Measurements from ENCODE around the gene NTRK2.

NTRK2 gene

GRCh38 chr9:84899326-84899725, 229.8 kb downstream of the NTRK2 start:
- Histone ChIP-seq H3K27ac (ENCODE audit: low read length) (no peak overlapping the region), H3K36me3 (ENCODE audit: control insufficient read depth, insufficient read depth, low read length) (no peaks in the 10 kb centered on the region), H3K27me3 (ENCODE audit: control insufficient read depth, insufficient read depth, low read length) (no peaks in the 10 kb centered on the region), H3K4me1 (ENCODE audit: control insufficient read depth, insufficient read depth, low read length) (no peaks in the 10 kb centered on the region), H3K4me3 (ENCODE audit: low read length) (no peak overlapping the region), H3K9me3 (ENCODE audit: control insufficient read depth, insufficient read depth, low read length) (no peaks in the 10 kb centered on the region)
- no CpG with 5 or more reads among the region's 2 CpGs for WGBS (ENCODE audit: insufficient coverage, insufficient read length)
- no peak for DNase-seq (ENCODE audit: low read depth, low spot score)

GRCh38 chr9:84900421-84900820, 230.9 kb downstream of the NTRK2 start:
- H3K9me3 ChIP-seq (ENCODE audit: control insufficient read depth, insufficient read depth, low read length) = no peaks in the 10 kb centered on the region
- no peaks in the 10 kb centered on the region for H3K27me3 ChIP-seq (ENCODE audit: control insufficient read depth, insufficient read depth, low read length)
- DNase-seq (ENCODE audit: low read depth, low spot score) = no peak
- WGBS (ENCODE audit: insufficient coverage, insufficient read length) = no CpG with 5 or more reads among the region's 2 CpGs
- H3K4me1 ChIP-seq (ENCODE audit: control insufficient read depth, insufficient read depth, low read length) = no peaks in the 10 kb centered on the region
- H3K4me3 ChIP-seq (ENCODE audit: low read length) = no peak overlapping the region
- H3K27ac ChIP-seq (ENCODE audit: low read length) = no peak overlapping the region
- no peaks in the 10 kb centered on the region for H3K36me3 ChIP-seq (ENCODE audit: control insufficient read depth, insufficient read depth, low read length)

GRCh38 chr9:84903963-84904362, 234.4 kb downstream of the NTRK2 start:
- DNase-seq (ENCODE audit: low read depth, low spot score) = no peak
- no CpG with 5 or more reads among the region's 2 CpGs for WGBS (ENCODE audit: insufficient coverage, insufficient read length)
- Histone ChIP-seq H3K9me3 (ENCODE audit: control insufficient read depth, insufficient read depth, low read length) (no peaks in the 10 kb centered on the region), H3K4me1 (ENCODE audit: control insufficient read depth, insufficient read depth, low read length) (no peaks in the 10 kb centered on the region), H3K36me3 (ENCODE audit: control insufficient read depth, insufficient read depth, low read length) (no peaks in the 10 kb centered on the region), H3K4me3 (ENCODE audit: low read length) (no peak overlapping the region), H3K27ac (ENCODE audit: low read length) (no peak overlapping the region), H3K27me3 (ENCODE audit: control insufficient read depth, insufficient read depth, low read length) (no peaks in the 10 kb centered on the region)

DNA sequence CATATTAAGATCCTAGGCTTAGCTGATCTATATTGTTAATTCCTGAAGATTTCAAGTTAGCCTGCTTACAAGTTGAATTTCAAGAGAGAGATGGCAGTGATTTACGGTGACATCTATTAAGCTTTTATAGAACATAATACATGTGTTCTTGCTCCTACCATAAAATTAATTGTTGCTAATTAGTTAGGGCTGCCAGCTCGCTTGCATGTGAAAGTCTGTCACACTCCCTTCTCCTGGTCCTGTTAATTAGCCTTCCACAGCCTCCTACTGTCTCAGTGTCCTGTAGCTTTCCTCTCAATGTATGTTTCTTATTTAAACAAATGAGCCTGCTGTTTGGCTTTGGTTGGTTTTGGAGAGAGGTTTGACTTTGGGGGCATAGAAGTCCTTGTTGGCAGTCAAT, 247.2 kb downstream of the NTRK2 start:
- Histone ChIP-seq H3K9me3 (ENCODE audit: control insufficient read depth, insufficient read depth, low read length) (no peaks in the 10 kb centered on the region), H3K4me3 (ENCODE audit: low read length) (no peak overlapping the region), H3K36me3 (ENCODE audit: control insufficient read depth, insufficient read depth, low read length) (no peaks in the 10 kb centered on the region), H3K27me3 (ENCODE audit: control insufficient read depth, insufficient read depth, low read length) (no peaks in the 10 kb centered on the region), H3K4me1 (ENCODE audit: control insufficient read depth, insufficient read depth, low read length) (no peaks in the 10 kb centered on the region), H3K27ac (ENCODE audit: low read length) (no peak overlapping the region)
- WGBS (ENCODE audit: insufficient coverage, insufficient read length) = no CpG with 5 or more reads among the region's 2 CpGs
- no peak for DNase-seq (ENCODE audit: low read depth, low spot score)

DNA sequence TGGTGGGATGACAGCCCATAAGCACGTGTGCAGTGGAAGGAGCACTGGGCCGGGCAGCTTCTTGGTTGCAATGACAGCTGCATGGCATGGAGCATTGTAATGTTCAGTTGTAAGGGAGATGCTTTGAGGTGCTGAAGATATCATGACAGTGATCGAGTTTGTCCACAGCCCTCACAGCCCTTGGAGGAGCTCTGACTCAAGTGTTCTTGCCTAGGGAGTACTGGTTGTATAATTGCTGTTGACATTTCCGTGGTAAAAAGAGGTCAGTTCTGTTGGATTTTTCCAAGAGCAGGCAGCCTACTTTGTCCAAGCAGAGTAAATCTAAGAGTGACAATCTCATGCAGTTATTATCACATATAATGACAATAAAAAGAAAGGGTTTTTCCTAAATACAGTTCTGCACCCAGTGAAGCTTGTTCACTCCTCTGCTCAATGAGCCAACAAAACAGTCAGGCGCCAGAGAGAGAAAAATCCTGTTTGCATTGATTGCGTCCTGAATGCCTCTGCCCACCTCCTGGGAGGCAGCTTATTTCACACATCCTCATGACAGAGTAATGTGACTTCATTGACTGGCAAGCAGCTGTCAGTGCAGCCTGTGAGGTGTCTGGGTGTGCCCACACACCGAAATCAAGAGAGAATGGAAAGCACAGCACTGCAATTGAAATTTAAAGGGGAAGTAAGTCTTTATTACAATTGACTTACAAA, 248.0 kb downstream of the NTRK2 start:
- no peak overlapping the region for H3K4me3 ChIP-seq (ENCODE audit: low read length)
- no peaks in the 10 kb centered on the region for H3K36me3 ChIP-seq (ENCODE audit: control insufficient read depth, insufficient read depth, low read length)
- no peaks in the 10 kb centered on the region for H3K27me3 ChIP-seq (ENCODE audit: control insufficient read depth, insufficient read depth, low read length)
- H3K9me3 ChIP-seq (ENCODE audit: control insufficient read depth, insufficient read depth, low read length) = no peaks in the 10 kb centered on the region
- no peak for DNase-seq (ENCODE audit: low read depth, low spot score)
- no peaks in the 10 kb centered on the region for H3K4me1 ChIP-seq (ENCODE audit: control insufficient read depth, insufficient read depth, low read length)
- no CpG with 5 or more reads among the region's 7 CpGs for WGBS (ENCODE audit: insufficient coverage, insufficient read length)
- no peak overlapping the region for H3K27ac ChIP-seq (ENCODE audit: low read length)

DNA sequence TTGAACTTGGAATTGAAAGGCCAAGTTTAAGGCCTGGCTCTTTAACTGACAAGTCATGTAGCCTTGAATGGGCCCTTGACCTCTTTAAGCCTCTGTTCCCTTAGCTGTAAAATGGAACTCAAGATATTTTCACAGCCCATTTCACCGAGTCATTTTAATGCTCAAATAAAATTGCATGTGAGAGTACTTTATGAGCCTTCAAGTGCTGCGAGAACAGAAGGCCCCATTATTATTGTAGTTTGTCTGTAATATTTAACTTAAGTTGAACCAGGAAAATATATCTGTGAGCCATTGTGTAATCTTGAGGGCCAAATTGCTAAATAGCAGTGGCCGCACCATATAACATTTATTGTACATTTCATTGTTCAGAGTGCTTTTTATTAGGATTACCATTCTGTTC, 249.9 kb downstream of the NTRK2 start:
- Histone ChIP-seq H3K4me3 (ENCODE audit: low read length) (no peak overlapping the region), H3K27me3 (ENCODE audit: control insufficient read depth, insufficient read depth, low read length) (no peaks in the 10 kb centered on the region), H3K36me3 (ENCODE audit: control insufficient read depth, insufficient read depth, low read length) (no peaks in the 10 kb centered on the region), H3K9me3 (ENCODE audit: control insufficient read depth, insufficient read depth, low read length) (no peaks in the 10 kb centered on the region), H3K27ac (ENCODE audit: low read length) (no peak overlapping the region), H3K4me1 (ENCODE audit: control insufficient read depth, insufficient read depth, low read length) (no peaks in the 10 kb centered on the region)
- DNase-seq (ENCODE audit: low read depth, low spot score) = no peak
- WGBS (ENCODE audit: insufficient coverage, insufficient read length) = no CpG with 5 or more reads among the region's 3 CpGs

- H3K27me3 ChIP-seq (ENCODE audit: control insufficient read depth, insufficient read depth, low read length) = no peaks in the 10 kb centered on the region
- DNase-seq (ENCODE audit: low read depth, low spot score) = no peak
- H3K4me3 ChIP-seq (ENCODE audit: low read length) = no peak overlapping the region
- H3K4me1 ChIP-seq (ENCODE audit: control insufficient read depth, insufficient read depth, low read length) = no peaks in the 10 kb centered on the region
- H3K9me3 ChIP-seq (ENCODE audit: control insufficient read depth, insufficient read depth, low read length) = no peaks in the 10 kb centered on the region
- no peak overlapping the region for H3K27ac ChIP-seq (ENCODE audit: low read length)
- no peaks in the 10 kb centered on the region for H3K36me3 ChIP-seq (ENCODE audit: control insufficient read depth, insufficient read depth, low read length)
Observed at GRCh38 chr9:84921175-84921574, 251.6 kb downstream of the NTRK2 start.

- Histone ChIP-seq H3K27ac (ENCODE audit: low read length) (no peak overlapping the region), H3K4me1 (ENCODE audit: control insufficient read depth, insufficient read depth, low read length) (no peaks in the 10 kb centered on the region), H3K36me3 (ENCODE audit: control insufficient read depth, insufficient read depth, low read length) (no peaks in the 10 kb centered on the region), H3K4me3 (ENCODE audit: low read length) (no peak overlapping the region), H3K9me3 (ENCODE audit: control insufficient read depth, insufficient read depth, low read length) (no peaks in the 10 kb centered on the region), H3K27me3 (ENCODE audit: control insufficient read depth, insufficient read depth, low read length) (no peaks in the 10 kb centered on the region)
- DNase-seq (ENCODE audit: low read depth, low spot score) = no peak
- no CpG with 5 or more reads among the region's 8 CpGs for WGBS (ENCODE audit: insufficient coverage, insufficient read length)
Observed at GRCh38 chr9:84922051-84922450, 252.5 kb downstream of the NTRK2 start.

- DNase-seq (ENCODE audit: low read depth, low spot score) = no peak
- Histone ChIP-seq H3K27ac (ENCODE audit: low read length) (no peak overlapping the region), H3K4me3 (ENCODE audit: low read length) (no peak overlapping the region), H3K27me3 (ENCODE audit: control insufficient read depth, insufficient read depth, low read length) (no peaks in the 10 kb centered on the region), H3K4me1 (ENCODE audit: control insufficient read depth, insufficient read depth, low read length) (no peaks in the 10 kb centered on the region), H3K9me3 (ENCODE audit: control insufficient read depth, insufficient read depth, low read length) (no peaks in the 10 kb centered on the region), H3K36me3 (ENCODE audit: control insufficient read depth, insufficient read depth, low read length) (no peaks in the 10 kb centered on the region)
- no CpG with 5 or more reads among the region's 6 CpGs for WGBS (ENCODE audit: insufficient coverage, insufficient read length)
Observed at GRCh38 chr9:84924266-84924665, 254.7 kb downstream of the NTRK2 start.

DNA sequence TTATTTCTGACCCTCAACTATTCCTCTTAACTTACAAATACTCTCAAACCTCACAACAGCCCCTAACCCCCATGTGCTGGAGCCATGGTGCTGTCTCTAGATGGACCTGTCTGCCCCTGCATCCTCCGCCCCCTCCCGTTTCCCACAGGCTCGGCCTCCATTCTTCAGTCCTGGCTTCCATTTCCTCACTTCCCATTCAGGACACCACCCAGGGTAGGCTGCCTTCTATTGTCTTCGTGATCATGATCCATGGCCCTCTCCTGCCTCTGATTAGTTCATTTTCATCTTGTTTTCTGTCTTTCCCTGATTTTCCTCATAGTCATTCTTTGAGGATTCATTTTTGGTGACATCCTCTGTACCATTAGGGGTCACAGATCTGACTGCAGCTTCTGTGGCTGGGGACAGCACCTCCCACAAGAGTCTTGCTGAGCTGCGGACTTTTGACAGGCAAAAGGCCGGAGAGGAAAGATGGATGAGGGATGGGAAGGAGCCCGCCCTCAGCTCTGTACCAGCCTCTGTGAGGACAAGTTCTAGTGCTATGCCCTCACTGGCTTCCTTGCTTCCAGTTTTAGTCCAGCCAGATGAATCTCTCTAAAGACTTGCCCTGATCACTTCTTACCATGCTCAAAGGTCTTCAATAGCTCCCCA, 255.8 kb downstream of the NTRK2 start:
- H3K36me3 ChIP-seq (ENCODE audit: control insufficient read depth, insufficient read depth, low read length) = no peaks in the 10 kb centered on the region
- H3K4me1 ChIP-seq (ENCODE audit: control insufficient read depth, insufficient read depth, low read length) = no peaks in the 10 kb centered on the region
- no peak for DNase-seq (ENCODE audit: low read depth, low spot score)
- no peaks in the 10 kb centered on the region for H3K27me3 ChIP-seq (ENCODE audit: control insufficient read depth, insufficient read depth, low read length)
- H3K4me3 ChIP-seq (ENCODE audit: low read length) = no peak overlapping the region
- no peaks in the 10 kb centered on the region for H3K9me3 ChIP-seq (ENCODE audit: control insufficient read depth, insufficient read depth, low read length)
- WGBS (ENCODE audit: insufficient coverage, insufficient read length) = no CpG with 5 or more reads among the region's 7 CpGs
- no peak overlapping the region for H3K27ac ChIP-seq (ENCODE audit: low read length)

DNA sequence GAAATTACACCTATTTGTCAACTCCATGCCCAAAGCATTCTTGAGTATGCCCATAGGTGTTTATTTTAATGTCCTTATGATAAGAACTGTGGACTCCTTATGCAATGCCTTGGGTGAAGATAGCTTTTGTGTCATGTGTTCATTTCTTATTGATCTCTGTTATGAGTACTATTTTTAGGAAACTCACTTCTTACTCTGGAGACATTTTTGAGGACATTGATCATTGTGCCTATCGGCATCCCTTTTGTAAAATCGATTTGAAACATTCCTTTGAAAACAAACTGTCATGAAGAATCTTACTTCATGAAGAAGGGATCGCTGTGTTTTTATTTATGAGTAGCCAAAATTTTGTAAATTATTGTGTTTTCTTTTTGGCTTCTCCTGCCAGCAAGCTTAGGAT, 257.3 kb downstream of the NTRK2 start:
- Histone ChIP-seq H3K27ac (ENCODE audit: low read length) (no peak overlapping the region), H3K36me3 (ENCODE audit: control insufficient read depth, insufficient read depth, low read length) (no peaks in the 10 kb centered on the region), H3K4me1 (ENCODE audit: control insufficient read depth, insufficient read depth, low read length) (no peaks in the 10 kb centered on the region), H3K4me3 (ENCODE audit: low read length) (no peak overlapping the region), H3K27me3 (ENCODE audit: control insufficient read depth, insufficient read depth, low read length) (no peaks in the 10 kb centered on the region), H3K9me3 (ENCODE audit: control insufficient read depth, insufficient read depth, low read length) (no peaks in the 10 kb centered on the region)
- DNase-seq (ENCODE audit: low read depth, low spot score) = no peak
- no CpG with 5 or more reads among the region's 3 CpGs for WGBS (ENCODE audit: insufficient coverage, insufficient read length)

All from iPS DF 6.9 (cell line).